Smooth muscle cell (in vitro differentiated cells): ENCODE measurements around the gene USP30. TPM values are rescaled to one million over a fixed set of nuclear protein-coding genes. Genes with fewer than 3 reads are reported as not detected.

Source experiments
- DNase-seq: peaks from one replicate; lab custom pipeline; 2025; ENCODE audit not compliant: unreplicated experiment; lab: John Stamatoyannopoulos, UW
- H2AFZ ChIP-seq: fragments of 200-600 bp; sonication (generic); 2 replicates; pipeline ENCODE4 v1.6.0; 2016; ENCODE audit warnings: antibody characterized with exemption, low read depth, mild to moderate bottlenecking
- H3F3A ChIP-seq: fragments of 200-600 bp; sonication (generic); 2 replicates; pipeline ENCODE4 v1.6.0; 2017; ENCODE audit warnings: antibody characterized with exemption, low read depth
- H3K27ac ChIP-seq: fragments of 200-600 bp; sonication (generic); 2 replicates; pipeline ENCODE4 v1.5.1; 2016; ENCODE audit warnings: low read depth, mild to moderate bottlenecking
- H3K27me3 ChIP-seq: fragments of 200-600 bp; sonication (generic); 2 replicates; pipeline ENCODE4 v1.6.1; 2016; ENCODE audit warnings: low read depth, mild to moderate bottlenecking
- H3K36me3 ChIP-seq: fragments of 200-600 bp; sonication (generic); 2 replicates; pipeline ENCODE4 v1.5.1; 2016; ENCODE audit warnings: low read depth
- H3K4me1 ChIP-seq: fragments of 200-600 bp; sonication (generic); 2 replicates; pipeline ENCODE4 v1.5.1; 2016; ENCODE audit warnings: low read depth
- H3K4me2 ChIP-seq: fragments of 200-600 bp; sonication (generic); 2 replicates; pipeline ENCODE4 v1.6.0; 2016; ENCODE audit warnings: mild to moderate bottlenecking
- H3K4me3 ChIP-seq: fragments of 200-600 bp; sonication (generic); 2 replicates; pipeline ENCODE4 v1.5.1; 2016; ENCODE audit warnings: mild to moderate bottlenecking
- H3K79me2 ChIP-seq: fragments of 200-600 bp; sonication (generic); 2 replicates; pipeline ENCODE4 v1.6.0; 2016; ENCODE audit warnings: low read depth, mild to moderate bottlenecking
- H3K9ac ChIP-seq: fragments of 200-600 bp; sonication (generic); 2 replicates; pipeline ENCODE4 v1.6.0; 2016; ENCODE audit warnings: low read depth
- H3K9me3 ChIP-seq: fragments of 200-600 bp; sonication (generic); replicated peaks from 2 replicates; pipeline ENCODE4 v1.5.1; 2016; ENCODE audit warnings: low read depth
- H4K20me1 ChIP-seq: fragments of 200-600 bp; sonication (generic); 2 replicates; pipeline ENCODE4 v1.6.0; 2016; ENCODE audit warnings: low read depth
- CTCF ChIP-seq: fragments of 200-600 bp; sonication (generic); IDR thresholded peaks from 2 replicates; pipeline ENCODE4 v1.5.1; 2017; ENCODE audit warnings: borderline replicate concordance, mild to moderate bottlenecking, antibody characterized with exemption; ENCODE audit not compliant: insufficient read depth, poor library complexity, severe bottlenecking
- WGBS: methylation state at CpG from one replicate; pipeline ENCODE4 v1.1.7; 2016; ENCODE audit warnings: low lambda C conversion rate; 5-methylcytosine and 5-hydroxymethylcytosine counted together
- polyA plus RNA-seq: library from polyadenylated mRNA; unstranded; fragments of >200 nt; fragmentation: Nextera tagmentation; extraction: Ambion mirVana; gene quantifications from 2 replicates; pipeline ENCODE4 v1.2.1, GENCODE V29; 2016
- total RNA-seq: library from RNA; depleted of rRNA; stranded (reverse); fragments of >200 nt; gene quantifications from 2 replicates; pipeline ENCODE4 v1.2.3, GENCODE V29; 2014

Gene USP30
- total and polyA plus RNA-seq, 2 experiments from 2014 or later = 10.3 to 19.9 TPM

GRCh38 chr12:109126784-109127183, 74.4 kb downstream of the USP30 start:
- WGBS = 83% methylated on average over 3 of the region's 3 CpGs
- Histone ChIP-seq H3K4me2 (no peak overlapping the region), H3K9me3 (no peaks in the 10 kb centered on the region), H3K4me1 (no peaks in the 10 kb centered on the region), H3K4me3 (no peak overlapping the region), H3K27me3 (no peaks in the 10 kb centered on the region), H3K27ac (no peak overlapping the region), H3K36me3 (no peaks in the 10 kb centered on the region), H3K79me2 (no peaks in the 10 kb centered on the region), H2AFZ (no peak overlapping the region), H3F3A (no peaks in the 10 kb centered on the region), H4K20me1 (no peaks in the 10 kb centered on the region), H3K9ac (no peak overlapping the region)
- no peak for DNase-seq
- no peak for TF ChIP-seq CTCF

- Histone ChIP-seq H4K20me1 (no peaks in the 10 kb centered on the region), H2AFZ (no peak overlapping the region), H3K9me3 (no peaks in the 10 kb centered on the region), H3K27ac (no peak overlapping the region), H3K4me2 (no peak overlapping the region), H3F3A (no peaks in the 10 kb centered on the region), H3K4me1 (no peaks in the 10 kb centered on the region), H3K4me3 (no peak overlapping the region), H3K9ac (no peak overlapping the region), H3K27me3 (no peaks in the 10 kb centered on the region), H3K36me3 (no peaks in the 10 kb centered on the region), H3K79me2 (no peaks in the 10 kb centered on the region)
- no peak for DNase-seq
- WGBS = 87% methylated on average over 13 of the region's 13 CpGs
- no peak for TF ChIP-seq CTCF
Observed at GRCh38 chr12:109127533-109128242, 75.3 kb downstream of the USP30 start.

- no peak overlapping the region for H3K9ac ChIP-seq
- H3K4me2 ChIP-seq = no peak overlapping the region
- no peaks in the 10 kb centered on the region for H3K27me3 ChIP-seq
- H2AFZ ChIP-seq = no peak overlapping the region
- no peak for DNase-seq
- H3K4me1 ChIP-seq = no peaks in the 10 kb centered on the region
- no peaks in the 10 kb centered on the region for H4K20me1 ChIP-seq
- no peaks in the 10 kb centered on the region for H3K79me2 ChIP-seq
- no peak for TF ChIP-seq CTCF
- no peak overlapping the region for H3K4me3 ChIP-seq
- 90% methylated on average over 15 of the region's 15 CpGs for WGBS
- H3K36me3 ChIP-seq = no peaks in the 10 kb centered on the region
- H3K27ac ChIP-seq = no peak overlapping the region
- no peaks in the 10 kb centered on the region for H3K9me3 ChIP-seq
- no peaks in the 10 kb centered on the region for H3F3A ChIP-seq
Observed at GRCh38 chr12:109130297-109131153, 78.1 kb downstream of the USP30 start.
